ENCODE measurements around the gene GJA3.

The GJA3 gene

GRCh38 chr13:20150561-20150960, 10.3 kb downstream of the GJA3 start:
- no peak for DNase-seq

DNA sequence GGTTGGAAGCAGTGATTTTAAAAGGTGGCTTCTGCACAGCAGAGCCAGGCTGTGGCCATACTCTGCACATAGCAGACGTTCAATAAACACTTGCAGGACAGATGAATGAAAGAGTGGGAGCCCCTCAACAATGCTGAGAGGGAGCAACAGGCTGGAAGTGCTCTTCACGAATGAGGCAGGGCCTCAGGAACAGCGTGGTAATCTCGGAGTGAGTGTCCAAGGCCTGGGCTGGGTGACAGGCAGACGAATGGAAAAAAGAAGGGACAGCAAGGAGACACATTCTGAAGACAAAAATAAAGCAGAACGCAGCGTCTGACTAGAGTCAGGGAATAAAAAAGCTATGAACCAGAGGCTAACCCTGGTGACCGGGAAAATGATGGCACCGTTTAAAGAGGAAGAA, 11.1 kb downstream of the GJA3 start:
- no peak for DNase-seq

GRCh38 chr13:20148501-20149183, 12.2 kb downstream of the GJA3 start:
- DNase-seq, result no peak

GRCh38 chr13:20146381-20146780, 14.5 kb downstream of the GJA3 start:
- no peak for DNase-seq

DNA sequence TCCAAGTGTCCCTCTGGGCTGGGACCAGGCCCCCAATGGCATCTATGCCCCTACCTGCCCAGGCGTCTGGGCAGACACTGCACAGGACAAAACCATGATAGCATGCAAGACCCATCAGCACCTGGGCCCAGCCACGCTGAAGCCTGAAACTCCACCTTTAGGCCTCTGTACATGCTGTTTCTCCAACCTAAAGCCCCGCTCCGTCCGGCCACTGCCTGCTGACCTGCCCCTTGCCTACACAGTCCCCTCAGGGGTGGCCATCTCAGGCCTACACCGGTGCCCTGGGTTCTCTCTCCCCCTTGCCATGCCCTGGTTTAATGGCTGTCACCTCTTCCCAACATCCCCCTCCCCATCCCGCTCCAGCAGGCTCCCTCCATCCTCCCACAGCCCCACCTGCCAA, 15.3 kb downstream of the GJA3 start:
- no peak for DNase-seq

DNA sequence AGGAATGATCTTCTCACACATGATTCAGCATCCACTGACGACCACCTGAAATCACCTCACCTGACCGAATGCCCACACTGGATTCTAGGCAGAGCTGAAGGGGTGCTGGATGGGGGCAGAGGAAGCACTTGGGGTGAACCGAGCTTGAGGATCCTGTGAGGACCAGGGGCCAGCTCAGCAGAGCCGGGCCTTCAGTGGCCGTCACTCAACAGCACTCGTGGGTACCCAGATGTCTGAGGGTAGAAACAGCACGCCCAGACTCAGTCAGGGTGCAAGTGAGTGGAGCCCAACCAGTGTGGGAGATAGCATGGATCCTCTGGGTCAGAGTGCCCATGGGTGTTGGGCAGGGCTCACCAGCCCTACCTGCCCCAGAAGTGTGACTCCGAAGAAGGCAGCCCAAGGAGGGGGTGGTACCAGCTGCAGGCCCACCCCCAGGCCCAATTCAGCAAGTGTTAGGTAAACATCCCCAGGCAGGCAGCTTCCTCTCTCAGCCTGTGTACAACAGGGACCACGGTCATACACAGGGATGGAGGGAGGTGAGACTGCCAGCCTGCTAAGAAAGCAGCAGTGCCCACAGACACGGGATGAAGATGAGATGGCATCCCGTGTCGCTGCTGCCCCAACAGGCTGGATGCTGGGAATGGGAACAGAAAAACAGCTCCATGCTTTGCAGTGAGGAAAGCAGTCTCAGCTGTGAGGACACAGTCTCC, 16.6 kb downstream of the GJA3 start:
- no peak for DNase-seq

GRCh38 chr13:20142927-20143480, 17.8 kb downstream of the GJA3 start:
- no peak for DNase-seq

GRCh38 chr13:20142023-20142926, 18.6 kb downstream of the GJA3 start:
- no peak for DNase-seq

DNA sequence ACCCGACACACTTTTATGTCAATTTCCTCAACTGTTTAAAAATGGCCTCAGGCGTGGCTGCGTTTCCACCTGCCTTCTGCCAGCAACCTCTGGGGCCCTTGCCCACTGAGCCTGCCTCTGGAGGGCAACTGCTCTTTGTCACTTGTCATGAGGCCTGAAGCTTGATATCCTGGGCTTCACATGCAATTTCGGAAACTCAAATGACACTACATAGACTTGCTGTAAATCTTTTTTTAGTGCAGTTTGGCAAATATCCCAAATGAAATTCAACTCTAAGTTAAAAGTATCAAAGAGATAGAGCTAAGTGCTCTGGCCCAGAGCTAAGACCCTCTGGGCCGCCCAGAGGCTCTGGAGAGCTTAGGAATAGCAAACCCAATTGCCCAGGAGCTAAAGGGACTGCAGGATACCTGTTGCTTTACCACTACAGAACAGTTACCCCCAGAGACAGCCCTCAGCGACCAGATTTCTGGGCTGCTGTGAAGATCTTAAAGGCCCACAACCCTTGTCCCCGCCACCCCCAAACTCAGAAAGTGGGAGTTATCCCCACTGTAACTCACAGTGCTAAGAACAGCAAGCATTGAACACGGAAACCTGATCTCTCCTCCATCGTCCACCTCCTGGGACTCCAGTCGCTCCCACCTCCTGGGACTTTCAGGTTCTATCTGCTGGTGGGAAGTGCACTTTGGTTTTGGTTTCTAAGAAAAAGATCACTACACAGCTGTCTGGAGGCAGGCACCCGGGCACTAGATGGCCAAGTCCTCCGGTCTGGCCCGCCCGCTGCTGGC, 19.4 kb downstream of the GJA3 start:
- DNase-seq, result no peak

- no peak for DNase-seq
Observed at GRCh38 chr13:20140487-20140886, 20.4 kb downstream of the GJA3 start.

GRCh38 chr13:20137875-20138274, 23.0 kb downstream of the GJA3 start:
- no peak for DNase-seq

DNA sequence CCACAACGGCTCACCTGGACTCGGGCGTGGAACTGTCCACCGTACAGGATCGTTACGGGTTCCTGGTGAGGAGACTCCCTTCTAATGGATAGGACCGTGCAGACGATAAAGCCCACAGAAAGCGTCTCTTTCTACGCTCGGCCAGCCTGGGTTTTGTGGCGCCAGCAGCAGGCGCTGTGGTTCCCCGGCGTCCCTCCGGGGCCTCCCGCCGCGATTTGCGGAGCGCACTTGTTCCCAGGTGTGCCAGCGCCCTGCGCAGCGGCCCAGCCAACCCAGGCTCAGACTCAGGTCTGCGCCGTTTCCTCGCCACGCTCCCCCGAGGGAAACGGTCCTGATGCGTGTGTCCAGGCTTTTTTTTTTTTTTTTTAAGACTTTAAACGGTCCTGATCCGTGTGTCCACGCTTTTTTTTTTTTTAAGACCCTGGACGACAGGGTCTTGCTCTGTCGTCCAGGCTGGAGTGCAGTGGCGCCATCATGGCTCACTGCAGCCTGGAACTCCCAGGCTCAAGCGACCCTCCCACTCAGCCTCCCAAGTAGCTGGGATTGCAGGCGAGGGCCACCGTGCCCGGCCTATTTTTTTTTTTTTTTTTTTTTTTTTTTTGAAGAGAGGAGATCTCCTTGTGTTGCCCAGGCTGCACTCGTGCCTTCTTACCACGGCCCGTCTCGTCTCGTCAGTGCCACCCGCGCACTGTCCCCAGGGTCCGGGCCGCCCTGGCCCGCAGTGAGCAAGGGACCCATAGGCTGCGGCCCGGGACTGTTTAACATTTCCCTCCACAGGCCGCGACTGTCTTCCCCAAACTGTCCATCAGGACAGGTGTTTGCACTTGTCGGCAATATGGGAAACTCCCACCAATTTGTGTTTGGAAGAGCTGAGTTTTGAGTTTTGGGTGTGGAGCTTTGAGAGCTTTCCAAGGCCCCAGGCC, 23.8 kb downstream of the GJA3 start:
- no peak for DNase-seq

DNA sequence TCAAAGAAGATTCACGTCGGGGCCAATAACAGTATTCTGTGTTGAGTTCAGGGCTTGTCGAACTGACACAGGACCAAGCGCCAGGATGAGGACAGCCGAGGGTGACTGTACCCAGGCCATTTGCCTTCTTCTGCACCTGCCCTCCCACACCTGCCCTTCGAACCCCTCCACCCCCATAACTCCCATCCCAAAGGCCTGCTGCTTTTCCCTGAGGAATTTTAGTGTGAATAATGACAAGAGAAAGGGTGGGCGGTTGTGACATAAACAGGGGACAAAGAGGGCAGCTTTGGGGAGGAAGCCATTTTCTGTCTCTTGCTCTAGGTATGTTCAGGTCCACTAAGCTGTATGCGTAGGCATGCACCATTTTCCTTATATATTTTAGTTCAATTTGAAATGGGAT, 26.1 kb downstream of the GJA3 start:
- DNase-seq, result no peak

DNA sequence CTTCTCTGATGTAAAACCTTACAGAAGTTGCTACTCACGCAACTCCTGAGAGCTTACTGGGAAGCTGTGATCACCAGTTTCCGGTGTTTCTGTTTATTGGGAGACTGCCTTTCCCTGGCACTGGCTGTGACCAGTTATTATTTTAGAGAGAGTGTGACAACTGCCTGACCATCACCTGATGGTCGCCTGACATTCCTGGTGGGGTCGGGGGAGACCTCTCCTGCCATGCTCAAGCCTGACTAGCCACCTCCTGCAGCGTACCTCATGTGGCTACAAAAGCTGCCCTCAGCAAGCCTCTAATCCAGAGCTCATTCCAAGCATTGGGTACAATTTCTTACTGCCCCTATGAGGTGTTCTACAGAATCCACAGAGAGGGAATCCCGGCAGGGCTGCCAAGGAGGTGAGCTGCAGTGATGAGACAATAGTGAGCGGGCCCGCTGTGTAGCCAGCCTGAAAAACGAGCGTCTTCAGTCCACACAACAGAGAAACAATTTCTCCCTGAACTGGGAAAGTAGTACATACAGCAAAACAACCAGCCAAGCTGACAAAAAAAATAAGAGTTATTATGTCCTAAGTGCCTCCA, 28.7 kb downstream of the GJA3 start:
- no peak for DNase-seq

- no peak for DNase-seq
Observed at GRCh38 chr13:20131057-20131832, 29.6 kb downstream of the GJA3 start.

GRCh38 chr13:20130652-20131051, 30.2 kb downstream of the GJA3 start:
- no peak for DNase-seq

DNA sequence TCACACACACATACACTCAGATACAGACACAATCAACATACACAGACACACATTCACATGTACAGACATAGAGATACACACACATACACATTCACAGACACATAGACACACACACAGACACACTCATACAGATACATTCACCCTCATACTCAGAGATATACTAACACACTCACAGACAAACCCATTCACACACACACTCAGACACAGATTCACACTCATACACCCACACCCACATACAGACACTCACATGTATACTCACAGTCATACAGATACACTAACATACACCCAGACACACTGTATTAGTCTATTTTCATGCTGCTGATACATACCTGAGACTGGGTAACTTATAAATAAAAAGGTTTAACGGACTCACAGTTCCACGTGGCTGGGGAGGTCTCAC, 30.8 kb downstream of the GJA3 start:
- DNase-seq, result no peak

DNA sequence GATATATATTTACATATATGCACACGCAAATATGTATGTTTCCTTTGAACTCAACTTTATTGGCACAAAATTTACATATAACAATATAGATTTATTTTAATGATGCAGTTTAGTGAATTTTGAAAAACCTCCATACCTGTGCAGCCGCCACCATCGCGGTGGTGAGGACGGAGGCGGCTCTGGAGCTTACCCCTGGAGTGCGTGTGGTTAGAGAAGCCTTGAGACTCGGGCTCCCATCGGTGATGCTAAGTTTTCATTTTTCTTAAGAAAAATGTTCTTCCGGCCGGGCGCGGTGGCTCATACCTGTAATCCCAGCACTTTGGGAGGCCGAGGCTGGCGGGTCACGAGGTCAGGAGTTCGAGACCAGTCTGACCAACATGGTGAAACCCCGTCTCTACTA, 31.8 kb downstream of the GJA3 start:
- no peak for DNase-seq

DNA sequence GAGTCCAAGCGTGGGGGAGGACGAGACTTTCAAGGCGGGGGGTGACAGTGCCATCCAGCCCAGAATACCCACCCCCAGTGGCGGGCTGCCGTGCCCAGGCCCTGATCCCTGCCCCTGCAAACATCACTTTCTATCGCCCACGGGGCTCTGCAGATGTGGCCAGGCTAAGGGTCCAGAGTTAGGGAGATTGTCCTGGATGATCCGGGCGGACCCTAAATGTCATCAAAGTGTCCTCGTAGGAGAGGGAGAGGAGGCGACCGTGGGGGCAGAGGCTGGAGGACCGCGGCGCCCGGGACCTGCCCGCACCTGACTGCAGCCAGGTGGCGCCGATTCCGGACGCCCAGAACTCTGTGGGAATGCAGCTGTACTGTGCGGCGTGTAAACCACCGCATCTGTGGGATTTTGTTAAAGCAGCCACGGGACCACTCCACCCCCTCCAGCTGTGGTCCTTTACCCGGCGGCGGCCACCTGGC, 32.4 kb downstream of the GJA3 start:
- no peak for DNase-seq

Measured in effector CD4-positive, alpha-beta T cell (primary cell).